Neural progenitor cell (in vitro differentiated cells): ENCODE measurements around the gene AQP5. TPM values are rescaled to one million over a fixed set of nuclear protein-coding genes. Genes with fewer than 3 reads are reported as not detected.

ENCODE experiments used
- DNase-seq: peaks from one replicate; pipeline ENCODE4 v3.0.0-alpha.2; 2016; ENCODE audit warnings: low spot score
- H2AFZ ChIP-seq: fragments of 200-600 bp; sonication (generic); replicated peaks from 2 replicates; pipeline ENCODE4 v1.6.1; 2016; ENCODE audit warnings: antibody characterized with exemption
- H3F3A ChIP-seq: fragments of 200-600 bp; sonication (generic); 2 replicates; pipeline ENCODE4 v1.6.1; 2016; ENCODE audit warnings: antibody characterized with exemption, low read depth
- H3K27ac ChIP-seq: fragments of 200-600 bp; sonication (generic); 2 replicates; pipeline ENCODE4 v1.5.1; 2016; ENCODE audit warnings: mild to moderate bottlenecking
- H3K27me3 ChIP-seq: fragments of 200-600 bp; sonication (generic); 2 replicates; pipeline ENCODE4 v1.6.1; 2016; ENCODE audit warnings: mild to moderate bottlenecking, moderate library complexity
- H3K36me3 ChIP-seq: fragments of 200-600 bp; sonication (generic); 2 replicates; pipeline ENCODE4 v1.5.1; 2016
- H3K4me1 ChIP-seq: fragments of 200-600 bp; sonication (generic); 2 replicates; pipeline ENCODE4 v1.6.1; 2016; ENCODE audit warnings: mixed run types
- H3K4me2 ChIP-seq: fragments of 200-600 bp; sonication (generic); 2 replicates; pipeline ENCODE4 v1.6.1; 2016
- H3K4me3 ChIP-seq: fragments of 200-600 bp; sonication (generic); 2 replicates; pipeline ENCODE4 v1.5.1; 2016
- H3K79me2 ChIP-seq: fragments of 200-600 bp; sonication (generic); 2 replicates; pipeline ENCODE4 v1.6.1; 2016; ENCODE audit warnings: low read depth
- H3K9ac ChIP-seq: fragments of 200-600 bp; sonication (generic); 2 replicates; pipeline ENCODE4 v1.6.1; 2016
- H3K9me3 ChIP-seq: fragments of 200-600 bp; sonication (generic); 2 replicates; pipeline ENCODE4 v1.5.1; 2016; ENCODE audit warnings: low read depth
- H4K20me1 ChIP-seq: fragments of 200-600 bp; sonication (generic); 2 replicates; pipeline ENCODE4 v1.6.1; 2016; ENCODE audit warnings: low read depth
- H3K27ac Mint-ChIP-seq: 3 replicates; pipeline ENCODE4 v1.8.0; 2021; ENCODE audit warnings: mixed read lengths
- H3K27me3 Mint-ChIP-seq: 2 replicates; pipeline ENCODE4 v1.8.0; 2022; ENCODE audit warnings: low read depth, mild to moderate bottlenecking, inconsistent platforms, moderate library complexity, mixed read lengths; ENCODE audit not compliant: insufficient read depth
- H3K36me3 Mint-ChIP-seq: 3 replicates; pipeline ENCODE4 v1.8.0; 2021; ENCODE audit warnings: mixed read lengths
- H3K4me1 Mint-ChIP-seq: 3 replicates; pipeline ENCODE4 v1.8.0; 2021; ENCODE audit warnings: mixed read lengths
- H3K4me3 Mint-ChIP-seq: 3 replicates; pipeline ENCODE4 v1.8.0; 2021; ENCODE audit warnings: mild to moderate bottlenecking, moderate library complexity, mixed read lengths
- H3K9me3 Mint-ChIP-seq: 3 replicates; pipeline ENCODE4 v1.8.0; 2020; ENCODE audit warnings: mixed read lengths
- CTCF ChIP-seq: fragments of 200-600 bp; sonication (generic); IDR thresholded peaks from 2 replicates; pipeline ENCODE4 v1.5.1; 2017; ENCODE audit warnings: antibody characterized with exemption, mild to moderate bottlenecking
- EZH2 ChIP-seq: fragments of 200-600 bp; sonication (generic); IDR thresholded peaks from 2 replicates; pipeline ENCODE4 v1.6.1; 2017; ENCODE audit warnings: antibody characterized with exemption, mild to moderate bottlenecking, moderate library complexity
- EZH2phosphoT487 ChIP-seq: fragments of 200-600 bp; sonication (generic); IDR thresholded peaks from 2 replicates; pipeline ENCODE4 v1.6.1; 2017; ENCODE audit warnings: antibody characterized with exemption
- total RNA-seq: library from RNA; depleted of rRNA; stranded (reverse); fragments of >200 nt; gene quantifications from 2 replicates; pipeline ENCODE4 v1.2.3, GENCODE V29; 2015; ENCODE audit warnings: low replicate concordance

Gene AQP5
- total RNA-seq, 1 donor from 2014 or later, result not detected

GRCh38 chr12:49922349-49923034 is 39.2 kb upstream of the AQP5 start:
- Histone ChIP-seq H4K20me1 (no peaks in the 10 kb centered on the region), H3K4me3 (no peak overlapping the region), H3K36me3 (no peaks in the 10 kb centered on the region), H3K4me1 (no peaks in the 10 kb centered on the region), H3K27me3 (no peaks in the 10 kb centered on the region), H2AFZ (no peak overlapping the region), H3F3A (no peaks in the 10 kb centered on the region), H3K9me3 (no peaks in the 10 kb centered on the region), H3K4me2 (no peak overlapping the region), H3K27ac (no peak overlapping the region), H3K79me2 (no peaks in the 10 kb centered on the region), H3K9ac (no peak overlapping the region)
- no peak for TF ChIP-seq CTCF
- no peak for TF ChIP-seq EZH2phosphoT487
- no peak for TF ChIP-seq EZH2
- no peak overlapping the region for H3K4me3 Mint-ChIP-seq
- no peak overlapping the region for H3K27ac Mint-ChIP-seq
- H3K27me3 Mint-ChIP-seq, result peaks cover 13% of the 10 kb centered on the region
- H3K9me3 Mint-ChIP-seq, result no peaks in the 10 kb centered on the region
- no peaks in the 10 kb centered on the region for H3K36me3 Mint-ChIP-seq
- no peak for DNase-seq
- peaks cover 15% of the 10 kb centered on the region for H3K4me1 Mint-ChIP-seq

GRCh38 chr12:49923035-49923644 is 38.5 kb upstream of the AQP5 start:
- H3K4me3 ChIP-seq, result no peak overlapping the region
- H3K4me1 Mint-ChIP-seq, result peaks cover 15% of the 10 kb centered on the region
- no peaks in the 10 kb centered on the region for H3K4me1 ChIP-seq
- no peak overlapping the region for H3K27ac ChIP-seq
- H3K79me2 ChIP-seq, result no peaks in the 10 kb centered on the region
- H3K9me3 ChIP-seq, result no peaks in the 10 kb centered on the region
- DNase-seq, result no peak
- H4K20me1 ChIP-seq, result no peaks in the 10 kb centered on the region
- no peaks in the 10 kb centered on the region for H3K36me3 Mint-ChIP-seq
- no peak overlapping the region for H3K9ac ChIP-seq
- no peak overlapping the region for H2AFZ ChIP-seq
- H3K36me3 ChIP-seq, result no peaks in the 10 kb centered on the region
- no peaks in the 10 kb centered on the region for H3K9me3 Mint-ChIP-seq
- H3K4me3 Mint-ChIP-seq, result no peak overlapping the region
- no peaks in the 10 kb centered on the region for H3K27me3 ChIP-seq
- TF ChIP-seq CTCF (no peak), EZH2 (no peak)
- no peak overlapping the region for H3K4me2 ChIP-seq
- peaks cover 13% of the 10 kb centered on the region for H3K27me3 Mint-ChIP-seq
- no peaks in the 10 kb centered on the region for H3F3A ChIP-seq
- no peak overlapping the region for H3K27ac Mint-ChIP-seq

- Histone ChIP-seq H3K9ac (no peak overlapping the region), H3K79me2 (no peaks in the 10 kb centered on the region), H3K27me3 (no peaks in the 10 kb centered on the region), H3K4me2 (no peak overlapping the region), H3F3A (no peaks in the 10 kb centered on the region), H3K9me3 (no peaks in the 10 kb centered on the region), H3K36me3 (no peaks in the 10 kb centered on the region), H4K20me1 (no peaks in the 10 kb centered on the region), H3K4me1 (no peaks in the 10 kb centered on the region), H3K4me3 (no peak overlapping the region), H2AFZ (no peak overlapping the region), H3K27ac (no peak overlapping the region)
- Mint-ChIP-seq H3K27me3 (peaks cover 17% of the 10 kb centered on the region), H3K27ac (no peak overlapping the region), H3K4me1 (peaks cover 15% of the 10 kb centered on the region), H3K36me3 (no peaks in the 10 kb centered on the region), H3K9me3 (no peaks in the 10 kb centered on the region), H3K4me3 (no peak overlapping the region)
- no peak for DNase-seq
- no peak for TF ChIP-seq CTCF
- no peak for TF ChIP-seq EZH2phosphoT487
- TF ChIP-seq EZH2, result no peak
Measured at GRCh38 chr12:49923880-49924556, 37.7 kb upstream of the AQP5 start.
